GM12864 (cell line): ENCODE measurements around the gene WNT5B.

Source experiments
- DNase-seq: peaks from one replicate; pipeline ENCODE4 v3.0.0-alpha.2; 2011; ENCODE audit warnings: low read depth
- H3K4me3 ChIP-seq: 2 replicates; pipeline ENCODE4 v1.5.1; 2011; ENCODE audit warnings: mild to moderate bottlenecking, low read depth, low read length, control low read depth
- CTCF ChIP-seq: IDR thresholded peaks from 2 replicates; pipeline ENCODE4 v1.5.1; 2011; ENCODE audit warnings: low read depth, mild to moderate bottlenecking, moderate library complexity, low read length, control low read depth, inconsistent platforms; ENCODE audit errors: missing control alignments

WNT5B gene

GRCh38 chr12:1628666-1629337, at the start of gene WNT5B:
WNT5B (plus strand) TSS chr12:1629231; CDS start chr12:1631355, 2,124 bp downstream.
- TF ChIP-seq CTCF: no peak
- no peak for DNase-seq

GRCh38 chr12:1579651-1580435, 49.2 kb upstream of the WNT5B start:
- no peak for TF ChIP-seq CTCF
- DNase-seq: no peak
- no peak overlapping the region for H3K4me3 ChIP-seq

More at GRCh38 chr12:1628666-1629337, at the start of gene WNT5B:
- peak within 1 kb of the TSS; percentile 19; the same call in 1 of the 2 replicates for H3K4me3 ChIP-seq

- TF ChIP-seq CTCF: no peak
- DNase-seq: no peak
Observed at GRCh38 chr12:1580526-1580925, 48.5 kb upstream of the WNT5B start.

GRCh38 chr12:1581973-1582708, 46.9 kb upstream of the WNT5B start:
- DNase-seq: no peak
- H3K4me3 ChIP-seq: no peak overlapping the region
- TF ChIP-seq CTCF: no peak

More at GRCh38 chr12:1580526-1580925, 48.5 kb upstream of the WNT5B start:
- no peak overlapping the region for H3K4me3 ChIP-seq

GRCh38 chr12:1582709-1583050, 46.4 kb upstream of the WNT5B start:
- no peak overlapping the region for H3K4me3 ChIP-seq
- no peak for DNase-seq
- no peak for TF ChIP-seq CTCF

- TF ChIP-seq CTCF: peak; percentile 85
- no peak overlapping the region for H3K4me3 ChIP-seq
- peak; percentile 79 for DNase-seq
Observed at GRCh38 chr12:1583421-1584078, 45.5 kb upstream of the WNT5B start.
